Muscle layer of duodenum (tissue), 2 donors: ENCODE measurements around the gene FERMT1.
"Not testable (repeated sequence)": the region's sequence is repeated elsewhere in the genome, so short reads cannot be mapped to it uniquely, and the experiment has no call there.

Experiments
- H3K27ac ChIP-seq: one replicate; pipeline ENCODE4 v1.7.0; 2013; ENCODE audit warnings: mild to moderate bottlenecking, low read length
- H3K27me3 ChIP-seq: one replicate; pipeline ENCODE4 v1.7.0; 2013; ENCODE audit warnings: low read depth, mild to moderate bottlenecking, control low read depth, low read length
- H3K36me3 ChIP-seq, 2 donors: one replicate each; pipeline ENCODE4 v1.7.0; 2013; ENCODE audit warnings: low read length in 2 of 2, control low read depth in 1 of 2, mild to moderate bottlenecking in 1 of 2; ENCODE audit not compliant: insufficient read depth in 2 of 2, control insufficient read depth in 1 of 2
- H3K4me1 ChIP-seq, 2 donors: one replicate each; pipeline ENCODE4 v1.7.0; 2013; ENCODE audit warnings: low read length in 2 of 2, mild to moderate bottlenecking in 2 of 2, control low read depth in 1 of 2, moderate library complexity in 1 of 2; ENCODE audit not compliant: insufficient read depth in 2 of 2, control insufficient read depth in 1 of 2
- H3K4me3 ChIP-seq, 2 donors: one replicate each; pipeline ENCODE4 v1.7.0; 2013; ENCODE audit warnings: low read length in 2 of 2, low read depth in 1 of 2, mild to moderate bottlenecking in 1 of 2
- H3K9me3 ChIP-seq, 2 donors: one replicate each; pipeline ENCODE4 v1.7.0; 2013; ENCODE audit warnings: low read length in 2 of 2, control low read depth in 1 of 2, mild to moderate bottlenecking in 1 of 2; ENCODE audit not compliant: control insufficient read depth in 1 of 2
- donor health status: healthy.

FERMT1 gene

DNA sequence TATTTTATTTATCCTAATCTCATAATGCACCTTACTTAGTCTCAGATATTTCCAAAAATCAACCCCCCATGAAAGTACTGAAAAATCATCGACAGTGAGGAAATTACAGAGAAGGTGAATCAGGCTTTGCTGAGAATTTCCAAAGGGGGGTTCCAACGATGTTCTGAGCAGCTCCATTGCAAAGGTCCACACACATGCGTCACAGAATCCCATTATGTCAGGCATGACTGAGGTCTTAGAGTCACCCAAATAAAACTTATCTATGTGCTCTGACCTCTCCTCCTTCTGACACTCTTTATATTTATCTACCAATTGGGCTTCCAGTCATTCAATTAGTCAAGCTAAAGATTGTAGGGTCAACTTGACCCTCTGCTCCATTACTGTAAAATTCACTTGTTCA is 56.2 kb downstream of the FERMT1 start:
- no peaks in the 10 kb centered on the region for H3K9me3 ChIP-seq
- H3K4me1 ChIP-seq = no peaks in the 10 kb centered on the region

DNA sequence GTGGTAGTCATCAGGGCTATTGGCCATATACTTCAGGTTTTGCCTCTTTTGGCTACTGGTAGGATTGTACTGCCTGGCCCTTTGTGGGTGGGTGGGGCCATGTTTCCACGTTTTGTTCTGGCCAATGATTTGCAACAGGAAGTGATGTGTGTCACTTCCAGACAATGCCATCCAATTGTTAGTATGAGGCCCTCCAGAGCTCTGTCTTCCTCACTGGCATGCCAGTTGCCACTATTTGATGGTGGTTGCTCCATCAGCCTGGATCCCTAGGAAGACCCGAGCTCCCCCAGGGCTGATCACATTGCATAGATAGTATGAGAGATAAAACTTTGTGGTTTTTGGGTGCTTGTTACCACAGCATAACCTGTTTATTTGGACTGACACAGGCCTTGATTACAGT is 61.3 kb downstream of the FERMT1 start:
- no peak overlapping the region for H3K4me3 ChIP-seq
- peaks cover 0 to 4% of the 10 kb centered on the region in 2 donors for H3K4me1 ChIP-seq
- no peaks in the 10 kb centered on the region for H3K9me3 ChIP-seq
- H3K36me3 ChIP-seq = no peaks in the 10 kb centered on the region
- no peaks in the 10 kb centered on the region for H3K27me3 ChIP-seq
- no peak overlapping the region for H3K27ac ChIP-seq

More for the DNA sequence above, 56.2 kb downstream of the FERMT1 start:
- H3K27ac ChIP-seq = no peak overlapping the region
- H3K4me3 ChIP-seq = no peak overlapping the region
- no peaks in the 10 kb centered on the region for H3K27me3 ChIP-seq
- peaks cover 0 to 3% of the 10 kb centered on the region in 2 donors for H3K36me3 ChIP-seq

DNA sequence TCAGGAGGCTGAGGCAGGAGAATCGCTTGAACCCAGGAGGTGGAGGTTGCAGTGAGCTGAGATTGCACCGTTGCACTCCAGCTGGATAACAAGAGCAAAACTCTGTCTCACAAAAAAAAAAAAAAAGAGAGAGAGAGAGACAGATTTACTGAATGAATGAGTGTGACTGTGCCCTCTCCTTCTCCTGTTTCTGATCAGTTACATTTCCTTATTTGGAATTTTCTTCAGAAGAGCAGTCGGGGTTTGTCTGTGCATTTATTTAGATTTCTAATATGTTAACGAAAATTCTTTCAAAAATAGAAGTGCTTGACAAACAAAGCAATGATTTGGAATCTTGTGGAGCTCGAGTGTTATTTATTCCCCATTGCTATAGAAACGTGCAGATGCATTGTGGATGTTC is 62.6 kb downstream of the FERMT1 start:
- H3K4me1 ChIP-seq = peaks cover 0 to 4% of the 10 kb centered on the region in 2 donors

DNA sequence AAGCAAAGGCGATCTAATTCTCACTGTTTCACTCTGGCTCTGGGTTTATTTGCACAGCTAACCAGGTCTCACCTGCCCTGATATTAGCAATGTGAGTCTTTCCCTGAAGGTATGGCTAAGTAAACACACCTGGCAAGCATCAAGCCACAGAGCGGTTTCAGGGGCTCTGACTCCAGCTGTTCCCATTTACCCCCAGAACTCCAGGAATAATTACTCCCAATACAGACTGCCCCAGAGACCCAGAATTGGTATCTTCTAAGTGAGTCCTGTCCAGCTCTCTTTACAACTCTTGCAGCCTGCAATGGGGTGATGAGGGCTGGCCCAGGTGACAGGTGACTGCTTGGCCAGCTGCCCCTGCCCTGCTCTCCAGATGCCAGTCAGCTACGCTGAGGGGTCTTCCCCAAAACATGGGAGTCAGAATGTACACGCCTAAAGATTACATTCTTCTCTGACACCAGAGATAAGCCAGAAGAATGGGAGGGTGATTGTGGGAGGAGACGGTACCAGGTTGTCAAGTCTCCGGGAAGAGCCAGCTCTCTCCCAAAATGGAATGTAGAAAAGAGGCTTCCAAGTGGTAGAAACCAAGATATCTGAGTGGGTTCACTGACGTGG is 64.0 kb downstream of the FERMT1 start:
- H3K4me3 ChIP-seq = no peak overlapping the region
- H3K27me3 ChIP-seq = no peaks in the 10 kb centered on the region
- H3K36me3 ChIP-seq = no peaks in the 10 kb centered on the region
- peaks cover 0 to 4% of the 10 kb centered on the region in 2 donors for H3K4me1 ChIP-seq
- H3K27ac ChIP-seq = no peak overlapping the region
- no peaks in the 10 kb centered on the region for H3K9me3 ChIP-seq

More for the DNA sequence above, 62.6 kb downstream of the FERMT1 start:
- H3K27ac ChIP-seq = no peak overlapping the region
- no peaks in the 10 kb centered on the region for H3K9me3 ChIP-seq
- no peak overlapping the region for H3K4me3 ChIP-seq
- H3K36me3 ChIP-seq = no peaks in the 10 kb centered on the region
- H3K27me3 ChIP-seq = no peaks in the 10 kb centered on the region

DNA sequence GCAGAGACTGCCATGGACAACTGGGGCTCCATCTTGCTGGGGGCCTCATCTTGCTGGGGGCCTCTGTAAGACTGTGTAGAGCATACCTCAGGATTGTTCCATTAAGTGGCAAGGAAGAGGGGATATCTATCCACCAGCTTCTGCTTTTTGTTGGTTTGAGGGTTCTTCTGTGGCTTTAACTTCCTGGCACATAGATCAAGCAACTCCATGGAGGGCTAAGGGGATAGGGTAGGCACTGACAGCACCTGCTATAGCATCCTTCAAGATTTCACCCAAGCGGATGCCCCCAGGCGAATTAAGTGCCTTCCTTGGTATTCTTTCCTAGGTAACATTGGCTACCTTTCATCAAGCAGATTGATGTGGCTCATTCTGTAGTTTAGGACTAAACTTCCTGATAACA is 65.1 kb downstream of the FERMT1 start:
- H3K4me3 ChIP-seq = no peak overlapping the region
- H3K27me3 ChIP-seq = peaks cover 6% of the 10 kb centered on the region
- H3K4me1 ChIP-seq = peaks cover under 1 to 4% of the 10 kb centered on the region in 2 donors
- no peaks in the 10 kb centered on the region for H3K36me3 ChIP-seq
- H3K9me3 ChIP-seq = no peaks in the 10 kb centered on the region
- H3K27ac ChIP-seq = no peak overlapping the region

DNA sequence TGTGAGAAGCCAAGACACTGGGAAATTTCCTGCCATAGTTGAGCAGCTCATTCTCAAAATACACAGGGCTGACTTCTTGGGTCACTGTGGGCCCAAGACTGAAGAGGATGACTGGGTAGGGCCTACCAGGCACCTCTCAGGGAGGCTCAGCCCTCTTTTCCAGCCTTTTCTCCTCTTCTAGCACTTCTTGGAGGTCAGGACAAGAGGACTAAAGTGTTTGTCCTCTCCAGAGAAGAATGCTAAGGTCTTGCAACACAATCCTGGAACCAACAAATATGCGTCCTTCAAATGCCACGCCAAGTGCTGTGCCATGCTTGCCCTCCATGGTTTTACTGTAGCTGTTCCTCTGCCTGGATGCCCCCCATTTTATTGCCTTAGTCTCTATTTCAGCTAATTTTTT is 65.7 kb downstream of the FERMT1 start:
- H3K27ac ChIP-seq = no peak overlapping the region

DNA sequence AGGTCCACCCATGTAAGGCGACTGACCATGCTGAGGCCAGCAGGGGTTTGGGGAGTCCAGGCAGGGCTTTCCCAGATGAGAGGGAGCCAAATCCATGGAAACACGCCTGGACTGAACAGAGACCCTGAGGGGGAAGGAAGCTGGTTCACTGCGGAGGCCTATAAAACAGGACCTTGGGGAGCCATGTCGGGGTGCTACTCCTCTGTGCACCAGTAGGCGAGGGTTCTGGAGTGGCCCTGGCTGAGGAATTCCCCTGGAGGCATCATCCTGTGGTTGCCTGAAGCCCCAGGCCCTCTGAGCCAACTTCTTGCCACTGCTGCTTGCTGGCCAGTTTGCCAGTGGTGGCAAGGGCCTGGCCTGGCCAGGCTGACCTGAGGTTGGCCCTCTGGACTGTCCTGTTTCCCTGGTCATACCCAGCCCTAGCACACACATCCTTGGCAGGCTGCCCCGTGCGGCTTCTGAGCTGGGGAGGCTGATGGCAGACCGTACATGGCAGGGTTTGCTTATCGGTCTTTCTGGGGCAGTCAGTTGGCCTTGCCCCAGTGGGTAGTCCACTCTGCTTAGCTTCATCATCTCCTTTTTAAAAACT is 66.8 kb downstream of the FERMT1 start:
- no peaks in the 10 kb centered on the region for H3K9me3 ChIP-seq
- no peak overlapping the region for H3K27ac ChIP-seq
- H3K27me3 ChIP-seq = peaks cover 16% of the 10 kb centered on the region
- H3K4me1 ChIP-seq = peaks cover 4 to 13% of the 10 kb centered on the region in 2 donors
- H3K4me3 ChIP-seq = no peak overlapping the region
- no peaks in the 10 kb centered on the region for H3K36me3 ChIP-seq

More for the DNA sequence above, 65.7 kb downstream of the FERMT1 start:
- H3K9me3 ChIP-seq = no peaks in the 10 kb centered on the region
- H3K27me3 ChIP-seq = peaks cover 10% of the 10 kb centered on the region
- H3K4me1 ChIP-seq = peaks cover 4 to 6% of the 10 kb centered on the region in 2 donors
- H3K36me3 ChIP-seq = no peaks in the 10 kb centered on the region
- H3K4me3 ChIP-seq = no peak overlapping the region

DNA sequence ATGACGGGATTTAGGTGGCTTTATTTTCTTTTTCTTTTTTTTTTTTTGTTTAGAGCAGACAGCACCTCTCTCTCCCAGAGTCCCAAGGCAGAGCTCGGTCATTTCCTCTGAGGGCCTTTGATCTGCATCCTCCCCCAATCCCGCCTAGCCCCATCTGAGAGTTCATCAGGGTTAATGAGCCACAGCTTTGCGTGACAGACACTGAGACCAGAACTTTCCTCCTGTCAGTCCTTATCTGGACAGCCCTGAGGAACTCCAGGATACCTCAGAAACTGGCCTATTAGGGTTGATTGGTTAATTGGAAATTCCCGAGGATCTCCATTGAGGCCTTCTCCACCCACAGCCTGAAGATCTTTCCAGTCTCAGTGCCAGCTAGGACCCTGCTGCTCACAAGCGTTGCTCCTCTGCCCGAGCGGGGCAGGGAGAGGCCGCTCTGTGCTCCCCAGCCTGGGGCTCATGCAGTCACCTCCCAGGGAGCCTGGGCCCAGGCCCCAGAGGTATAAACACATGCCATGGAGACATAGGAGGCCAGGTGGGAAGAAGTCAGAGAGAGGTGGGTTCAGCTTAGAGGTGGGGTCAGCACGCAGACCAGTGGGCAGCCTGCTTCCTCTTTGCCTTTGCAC is 67.6 kb downstream of the FERMT1 start:
- H3K4me1 ChIP-seq = peaks cover 4 to 13% of the 10 kb centered on the region in 2 donors
- H3K27ac ChIP-seq = no peak overlapping the region
- peaks cover 16% of the 10 kb centered on the region for H3K27me3 ChIP-seq
- no peaks in the 10 kb centered on the region for H3K36me3 ChIP-seq
- H3K9me3 ChIP-seq = no peaks in the 10 kb centered on the region
- no peak overlapping the region for H3K4me3 ChIP-seq

DNA sequence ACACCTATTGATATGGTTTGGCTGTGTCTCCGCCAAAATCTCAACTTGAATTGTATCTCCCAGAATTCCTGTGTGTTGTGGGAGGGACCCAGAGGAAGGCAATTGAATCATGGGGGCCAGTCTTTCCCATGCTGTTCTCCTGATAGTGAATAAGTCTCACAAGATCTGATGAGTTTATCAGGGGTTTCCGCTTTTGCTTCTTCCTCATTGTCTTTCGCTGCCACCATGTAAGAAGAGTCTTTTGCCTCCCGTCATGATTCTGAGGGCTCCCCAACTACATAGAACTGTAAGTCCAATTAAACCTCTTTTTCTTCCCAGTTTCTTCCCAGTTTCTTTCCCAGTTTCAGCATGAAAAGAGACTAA is 68.2 kb downstream of the FERMT1 start:
- not testable (repeated sequence) for H3K36me3 ChIP-seq, H3K4me3 ChIP-seq, H3K9me3 ChIP-seq, H3K27ac ChIP-seq
- Histone ChIP-seq H3K4me1 (peaks cover 4 to 13% of the 10 kb centered on the region in 2 donors), H3K27me3 (peaks cover 16% of the 10 kb centered on the region)

DNA sequence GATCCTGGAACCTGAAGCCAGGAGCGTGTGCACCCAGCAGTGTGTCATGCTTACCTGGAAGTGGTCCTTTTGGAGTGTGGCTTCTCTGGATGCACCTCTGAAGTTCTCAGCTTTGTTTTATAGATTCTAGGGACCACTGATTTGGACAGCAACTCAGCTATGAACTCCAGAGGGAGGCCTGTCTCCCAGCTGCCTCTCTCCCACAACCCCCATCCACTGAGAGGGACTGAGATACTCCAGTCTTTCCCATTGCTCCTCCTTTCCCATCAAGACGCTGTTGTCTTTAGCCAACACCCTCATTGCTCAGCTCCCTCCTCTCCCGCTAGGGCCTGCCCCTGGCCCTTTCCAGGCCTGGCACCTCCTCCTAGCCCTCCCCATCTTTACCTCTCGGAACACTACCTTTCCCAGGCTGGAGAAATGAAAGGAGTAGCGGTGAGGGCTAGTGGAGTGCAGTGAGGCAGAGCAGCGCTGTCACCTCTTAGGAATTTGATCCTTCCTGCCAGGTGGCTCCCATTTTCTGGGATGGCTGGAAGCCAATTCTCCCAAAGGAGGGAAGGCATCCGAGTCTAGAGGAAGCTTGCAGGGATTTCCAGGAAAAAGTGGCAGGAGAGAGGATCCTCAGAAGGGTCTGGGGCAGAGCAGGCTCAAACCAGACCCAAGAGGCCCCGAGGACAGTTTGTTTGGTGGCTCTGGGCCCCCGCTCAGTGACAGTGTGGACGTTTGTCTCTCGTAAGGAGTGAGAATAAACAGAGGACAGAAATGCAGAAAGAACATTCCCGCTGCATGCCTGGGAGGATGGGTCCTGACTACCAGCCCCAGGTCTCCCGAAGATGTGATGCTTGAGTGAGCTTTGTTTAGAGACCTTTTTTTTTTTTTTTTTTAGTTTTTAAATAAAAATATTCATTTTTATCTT is 68.8 kb downstream of the FERMT1 start, which contains the start of gene LRRN4:
TSS of gene LRRN4 (minus strand) at position 285 of the 913 bp plus-strand sequence. CDS start 1,261 bp downstream, outside the sequence.
- no peak within 1 kb of the TSS for H3K27ac ChIP-seq
- H3K4me1 ChIP-seq = peaks cover 4 to 13% of the 10 kb centered on the region in 2 donors
- peaks cover 16% of the 10 kb centered on the region for H3K27me3 ChIP-seq
- no peaks in the 10 kb centered on the region for H3K36me3 ChIP-seq
- H3K9me3 ChIP-seq = no peaks in the 10 kb centered on the region
- H3K4me3 ChIP-seq = no peak within 1 kb of the TSS
